Measurements from ENCODE around the gene SORCS2.

- TF ChIP-seq CTCF (IDR thresholded peaks at IDR 0.05; ENCODE audit: low read depth, low read length) (no peak), EZH2phosphoT487 (IDR thresholded peaks at IDR 0.05; ENCODE audit: low read depth) (no peak)
These were observed 480.3 kb downstream of the SORCS2 start for GRCh38 chr4:7672601-7673000.
